NCI-H2107 treated with DMSO at 0.1 percent for 48 hours (cell line): ENCODE results near the gene BEND3.

Source experiments
- DNase-seq: peaks from one replicate; lab custom pipeline; 2025; ENCODE audit not compliant: unreplicated experiment; lab: John Stamatoyannopoulos, UW

The BEND3 gene

GRCh38 chr6:107083921-107084320 lies 31.4 kb downstream of the BEND3 start:
- DNase-seq, result no peak

GRCh38 chr6:107083047-107083768 lies 32.1 kb downstream of the BEND3 start:
- no peak for DNase-seq

GRCh38 chr6:107082045-107082444 lies 33.3 kb downstream of the BEND3 start:
- DNase-seq, result no peak

GRCh38 chr6:107080036-107080435 lies 35.3 kb downstream of the BEND3 start:
- no peak for DNase-seq

- DNase-seq, result no peak
These were observed 35.9 kb downstream of the BEND3 start for GRCh38 chr6:107079429-107079828.

- DNase-seq, result no peak
These were observed 37.6 kb downstream of the BEND3 start for GRCh38 chr6:107077710-107078109.

GRCh38 chr6:107075951-107076381 lies 39.3 kb downstream of the BEND3 start:
- DNase-seq, result no peak

- DNase-seq, result no peak
These were observed 44.6 kb downstream of the BEND3 start for GRCh38 chr6:107070686-107071085.

- DNase-seq, result no peak
These were observed 45.4 kb downstream of the BEND3 start for GRCh38 chr6:107069631-107070548.

- no peak for DNase-seq
These were observed 46.4 kb downstream of the BEND3 start for GRCh38 chr6:107068691-107069630.

GRCh38 chr6:107066697-107067659 lies 48.3 kb downstream of the BEND3 start:
- no peak for DNase-seq

- no peak for DNase-seq
These were observed 50.7 kb downstream of the BEND3 start for GRCh38 chr6:107064579-107065065.

GRCh38 chr6:107062691-107063090 lies 52.6 kb downstream of the BEND3 start:
- DNase-seq, result no peak

GRCh38 chr6:107061125-107062020 lies 53.9 kb downstream of the BEND3 start:
- DNase-seq, result no peak

- DNase-seq, result no peak
These were observed 54.6 kb downstream of the BEND3 start for GRCh38 chr6:107060704-107061103.

- DNase-seq, result no peak
These were observed 55.7 kb downstream of the BEND3 start for GRCh38 chr6:107059606-107060005.

- no peak for DNase-seq
These were observed 57.6 kb downstream of the BEND3 start for GRCh38 chr6:107057679-107058078.

GRCh38 chr6:107056796-107057195 lies 58.5 kb downstream of the BEND3 start:
- no peak for DNase-seq

- DNase-seq, result no peak
These were observed 67.5 kb downstream of the BEND3 start for GRCh38 chr6:107047807-107048206.
